Uterus (tissue), 4 donors: ENCODE results near the gene C19orf67. TPM values are rescaled to one million over a fixed set of nuclear protein-coding genes. Genes with fewer than 3 reads are reported as not detected.

Experiments
- DNase-seq, 2 donors: peaks; one replicate each; pipeline ENCODE4 v3.0.0-alpha.2; 2019 to 2020
- H3K27ac ChIP-seq, 2 donors: fragments of 200-600 bp; sonication (generic); 1 replicate in 1 of 2; 2 replicates in 1 of 2; pipeline ENCODE4 v1.5.1; 2016 to 2018
- H3K27me3 ChIP-seq, 2 donors: fragments of 200-600 bp; sonication (generic); one replicate each; pipeline ENCODE4 v1.5.1; 2018 to 2019; ENCODE audit warnings: control low read depth in 1 of 2
- H3K36me3 ChIP-seq, 2 donors: fragments of 200-600 bp; sonication (generic); one replicate each; pipeline ENCODE4 v1.5.1; 2019; ENCODE audit warnings: control low read depth in 1 of 2
- H3K4me1 ChIP-seq, 2 donors: fragments of 200-600 bp; sonication (generic); one replicate each; pipeline ENCODE4 v1.5.1; 2018 to 2019; ENCODE audit warnings: control low read depth in 1 of 2
- H3K4me3 ChIP-seq, 2 donors: fragments of 200-600 bp; sonication (generic); 1 replicate in 1 of 2; 2 replicates in 1 of 2; pipeline ENCODE4 v1.5.1; 2018 to 2019; ENCODE audit warnings: mild to moderate bottlenecking in 1 of 2
- H3K9me3 ChIP-seq, 2 donors: fragments of 200-600 bp; sonication (generic); one replicate each; pipeline ENCODE4 v1.5.1; 2019; ENCODE audit warnings: control low read depth in 1 of 2
- CTCF ChIP-seq, 4 experiments: fragments of 200-600 bp in 2 of 4; fragments of 450-650 bp in 2 of 4; sonication (generic) in 2 of 4; IDR thresholded peaks; one replicate each; pipeline ENCODE4 v1.5.1; 2016 to 2019; ENCODE audit warnings: antibody characterized with exemption in 4 of 4, mild to moderate bottlenecking in 2 of 4, moderate library complexity in 1 of 4
- POLR2A ChIP-seq, 2 donors: fragments of 450-650 bp; IDR thresholded peaks; one replicate each; pipeline ENCODE4 v1.6.1; 2016; ENCODE audit warnings: antibody characterized with exemption in 2 of 2, mild to moderate bottlenecking in 1 of 2, moderate library complexity in 1 of 2
- intact Hi-C: fragments of 100-400 bp; cut with DNase I; formaldehyde crosslinking; loops from one replicate; pipeline ENCODE4 v1.15.1; 2023; ENCODE audit warnings: low total_unique reads
- total RNA-seq, 4 donors: library from RNA; depleted of rRNA in 3 of 4; stranded (reverse); fragments of >200 nt in 3 of 4; gene quantifications; one replicate each; pipeline versions ENCODE4 v1.1.0 to v1.2.4, GENCODE V29; 2014 to 2023
- donor health status: DM: yes; HTN: yes; CAD: no.

The C19orf67 gene
- total RNA-seq, 4 donors from 2014 or later = 1.7 TPM; not detected in 3

DNA sequence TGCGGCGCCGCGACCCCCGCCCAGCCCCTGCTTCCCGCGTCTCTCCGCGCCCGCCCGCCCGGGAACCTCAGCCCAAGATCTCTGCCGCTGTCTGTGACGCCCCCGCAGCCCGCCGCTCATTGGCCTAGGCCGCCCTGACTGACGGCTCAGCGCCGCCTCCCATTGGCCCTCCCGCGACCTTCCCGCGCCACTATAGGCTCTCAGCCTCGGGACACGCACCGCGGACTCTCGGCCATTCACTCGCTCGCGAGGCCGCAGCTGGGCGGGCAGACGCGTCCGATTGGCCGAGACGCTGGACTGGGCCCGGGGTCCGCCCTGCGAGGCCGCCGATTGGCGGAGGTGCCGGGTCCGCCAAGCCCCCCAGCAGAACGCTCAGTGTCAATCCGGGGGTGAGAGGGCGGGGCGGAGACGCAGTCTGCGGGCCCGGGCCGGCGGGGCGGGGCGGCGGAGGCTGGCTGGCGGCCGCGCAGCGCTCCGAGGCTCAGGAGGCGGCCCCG lies 32.1 kb upstream of the C19orf67 start, which contains the start of gene PRKACA:
Gene PRKACA (minus strand): TSS at position 95 of the 497 bp plus-strand sequence. CDS start 215 bp downstream, outside the sequence.
- H3K4me1 ChIP-seq = peaks cover 11 to 27% of the 10 kb centered on the region in 2 donors
- peak within 1 kb of the TSS; percentile 93 to 100 for H3K27ac ChIP-seq
- DNase-seq = peak; percentile 97 to 99
- no peaks in the 10 kb centered on the region for H3K27me3 ChIP-seq
- no peaks in the 10 kb centered on the region for H3K9me3 ChIP-seq
- H3K36me3 ChIP-seq = no peaks in the 10 kb centered on the region
- peak in 1 of 2 donors; percentile 54 for TF ChIP-seq POLR2A (IDR thresholded peaks at IDR 0.05)
- TF ChIP-seq CTCF (IDR thresholded peaks at IDR 0.05) = peak in 1 of 4 experiments; percentile 17
- H3K4me3 ChIP-seq = peak within 1 kb of the TSS; percentile 98
- intact Hi-C loops = no loop called here

DNA sequence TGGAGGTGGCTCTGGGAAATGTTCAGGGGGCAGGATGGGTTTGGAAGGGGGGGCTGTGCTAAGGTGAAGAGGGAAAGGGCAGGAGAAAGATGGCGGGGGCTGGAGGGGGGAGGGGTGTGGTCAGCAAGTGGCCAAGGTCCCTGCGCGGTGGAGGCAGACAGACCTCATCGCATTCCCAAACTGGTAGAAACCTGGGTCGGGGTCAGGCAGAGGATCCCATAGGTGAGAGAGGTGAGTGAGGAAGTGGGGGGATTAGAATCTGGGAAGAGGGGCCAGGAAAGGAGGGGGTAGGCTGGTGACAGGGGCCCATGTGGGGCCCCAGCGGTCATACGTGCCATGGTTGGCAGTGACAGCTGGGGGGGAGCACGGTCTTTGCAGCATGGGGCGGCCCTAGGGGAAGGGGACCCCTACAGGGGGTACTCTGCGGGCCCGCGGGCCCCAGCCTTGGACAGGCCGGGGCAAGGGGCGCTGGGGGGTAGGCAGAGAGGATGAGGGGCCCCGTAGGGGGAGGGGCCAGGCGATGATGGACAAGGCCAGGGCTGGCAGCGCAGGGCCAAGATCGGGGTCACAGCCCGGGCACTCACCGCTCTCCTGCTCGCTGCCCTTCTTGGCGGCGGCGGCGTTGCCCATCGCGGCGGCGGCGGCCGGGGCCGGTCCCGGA lies 31.5 kb upstream of the C19orf67 start:
- peak; percentile 50 to 61 for DNase-seq
- Histone ChIP-seq H3K36me3 (no peaks in the 10 kb centered on the region), H3K4me1 (peaks cover 11 to 34% of the 10 kb centered on the region in 2 donors), H3K27ac (peak overlapping the region; percentile 83 to 90), H3K9me3 (no peaks in the 10 kb centered on the region), H3K4me3 (peak overlapping the region; percentile 98), H3K27me3 (no peaks in the 10 kb centered on the region)
- intact Hi-C loops = no loop called here
- TF ChIP-seq POLR2A (IDR thresholded peaks at IDR 0.05) (no peak), CTCF (IDR thresholded peaks at IDR 0.05) (no peak)

GRCh38 chr19:14116525-14116917 lies 30.9 kb upstream of the C19orf67 start:
- H3K36me3 ChIP-seq = no peaks in the 10 kb centered on the region
- peaks cover 11 to 39% of the 10 kb centered on the region in 2 donors for H3K4me1 ChIP-seq
- H3K27ac ChIP-seq = peak overlapping the region; percentile 83 to 90
- no peaks in the 10 kb centered on the region for H3K27me3 ChIP-seq
- DNase-seq = no peak
- intact Hi-C loops = no loop called here
- H3K4me3 ChIP-seq = peak overlapping the region; percentile 98
- TF ChIP-seq POLR2A (IDR thresholded peaks at IDR 0.05) (no peak), CTCF (IDR thresholded peaks at IDR 0.05) (no peak)
- H3K9me3 ChIP-seq = no peaks in the 10 kb centered on the region

DNA sequence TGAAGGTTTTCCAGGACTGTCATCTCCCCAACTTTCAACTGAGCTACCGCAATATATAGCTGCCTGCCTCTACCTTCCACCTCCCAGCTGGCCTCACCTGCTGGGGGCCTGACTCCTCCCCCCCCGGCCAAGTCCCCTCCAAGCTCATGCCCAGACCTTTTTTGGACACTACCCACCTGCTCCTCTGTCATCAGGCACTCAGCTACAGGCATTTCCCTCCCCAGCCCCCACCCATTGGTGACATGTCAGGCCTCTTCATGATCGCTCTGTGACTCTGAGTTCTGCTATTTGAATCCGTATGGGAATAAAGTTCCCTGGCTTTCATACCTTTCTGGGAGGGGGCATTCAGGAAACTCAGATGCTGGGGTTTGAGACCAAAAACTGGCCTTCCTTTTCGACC lies 30.2 kb upstream of the C19orf67 start:
- DNase-seq = no peak
- H3K4me1 ChIP-seq = peaks cover 11 to 39% of the 10 kb centered on the region in 2 donors
- peak overlapping the region; percentile 83 to 90 for H3K27ac ChIP-seq
- TF ChIP-seq POLR2A (IDR thresholded peaks at IDR 0.05) = no peak
- TF ChIP-seq CTCF (IDR thresholded peaks at IDR 0.05) = no peak
- intact Hi-C loops = no loop called here
- H3K4me3 ChIP-seq = peak overlapping the region in 1 of 2 donors; percentile 98
- no peaks in the 10 kb centered on the region for H3K36me3 ChIP-seq
- no peaks in the 10 kb centered on the region for H3K27me3 ChIP-seq
- no peaks in the 10 kb centered on the region for H3K9me3 ChIP-seq

DNA sequence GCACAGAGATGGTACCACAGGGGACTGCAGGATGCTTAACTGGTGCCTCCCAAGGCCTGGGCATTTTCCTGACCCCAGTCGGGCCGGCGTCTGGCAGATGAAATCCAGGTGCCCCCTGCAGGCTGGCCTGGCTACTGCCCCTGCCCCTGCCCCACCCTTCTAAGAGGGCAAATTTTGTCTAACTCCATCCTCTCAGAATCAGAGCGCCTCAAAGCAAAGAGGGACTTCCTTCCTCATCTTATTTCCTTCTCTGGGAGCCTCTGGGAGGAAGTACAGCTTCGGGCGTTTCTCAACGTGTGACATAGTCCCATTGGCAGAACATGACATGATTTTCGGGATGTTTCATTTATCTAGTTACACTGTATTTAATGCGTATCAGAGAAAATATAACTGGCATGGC lies 29.3 kb upstream of the C19orf67 start:
- Histone ChIP-seq H3K4me1 (peaks cover 11 to 39% of the 10 kb centered on the region in 2 donors), H3K36me3 (no peaks in the 10 kb centered on the region), H3K27ac (peak overlapping the region; percentile 81 to 90), H3K4me3 (no peak overlapping the region), H3K9me3 (no peaks in the 10 kb centered on the region), H3K27me3 (no peaks in the 10 kb centered on the region)
- no peak for DNase-seq
- intact Hi-C loops = no loop called here
- TF ChIP-seq POLR2A (IDR thresholded peaks at IDR 0.05) = no peak
- peak in 3 of 4 experiments; percentile 16 to 30 (median 26) for TF ChIP-seq CTCF (IDR thresholded peaks at IDR 0.05)
